ENCODE results near the gene ZNF581. TPM values are rescaled to one million over a fixed set of nuclear protein-coding genes. Genes with fewer than 3 reads are reported as not detected.

The ZNF581 gene
- total RNA-seq, 1 donor, result 25.7 TPM

- H3K4me1 ChIP-seq (ENCODE audit: insufficient read depth, low read length), result peaks cover 9% of the 10 kb centered on the region
- H3K27ac ChIP-seq (ENCODE audit: low read depth, low read length), result no peak overlapping the region
- DNase-seq (ENCODE audit: insufficient read length, low spot score, missing footprints), result no peak
- H3K27me3 ChIP-seq (ENCODE audit: insufficient read depth, low read length), result no peaks in the 10 kb centered on the region
- H3K4me3 ChIP-seq (ENCODE audit: insufficient read depth, low read length), result no peak overlapping the region
- H2AFZ ChIP-seq (ENCODE audit: low read length), result no peak overlapping the region
- H4K20me1 ChIP-seq (ENCODE audit: insufficient read depth, low read length), result peaks cover 86% of the 10 kb centered on the region
- H3K36me3 ChIP-seq (ENCODE audit: insufficient read depth, low read length), result peaks cover 65% of the 10 kb centered on the region
- peaks cover 87% of the 10 kb centered on the region for H3K79me2 ChIP-seq (ENCODE audit: insufficient read depth, low read length)
- H3K9me3 ChIP-seq (ENCODE audit: low read depth, low read length), result no peaks in the 10 kb centered on the region
- TF ChIP-seq CTCF (IDR thresholded peaks at IDR 0.05; ENCODE audit: extremely low read depth, low read depth, low read length), result no peak
- no peak overlapping the region for H3K4me2 ChIP-seq (ENCODE audit: insufficient read depth, low read length)
Observed at GRCh38 chr19:55667511-55667910, 24.1 kb downstream of the ZNF581 start.

GRCh38 chr19:55667958-55668357 is 24.5 kb downstream of the ZNF581 start:
- Histone ChIP-seq H2AFZ (ENCODE audit: low read length) (no peak overlapping the region), H3K9me3 (ENCODE audit: low read depth, low read length) (no peaks in the 10 kb centered on the region), H3K36me3 (ENCODE audit: insufficient read depth, low read length) (peaks cover 61% of the 10 kb centered on the region), H3K27me3 (ENCODE audit: insufficient read depth, low read length) (no peaks in the 10 kb centered on the region), H3K79me2 (ENCODE audit: insufficient read depth, low read length) (peaks cover 85% of the 10 kb centered on the region), H4K20me1 (ENCODE audit: insufficient read depth, low read length) (peaks cover 83% of the 10 kb centered on the region), H3K4me2 (ENCODE audit: insufficient read depth, low read length) (no peak overlapping the region), H3K27ac (ENCODE audit: low read depth, low read length) (no peak overlapping the region), H3K4me1 (ENCODE audit: insufficient read depth, low read length) (peaks cover 10% of the 10 kb centered on the region), H3K4me3 (ENCODE audit: insufficient read depth, low read length) (no peak overlapping the region)
- DNase-seq (ENCODE audit: insufficient read length, low spot score, missing footprints), result no peak
- TF ChIP-seq CTCF (IDR thresholded peaks at IDR 0.05; ENCODE audit: extremely low read depth, low read depth, low read length), result no peak

GRCh38 chr19:55668603-55669348 is 25.3 kb downstream of the ZNF581 start:
- Histone ChIP-seq H3K79me2 (ENCODE audit: insufficient read depth, low read length) (peaks cover 85% of the 10 kb centered on the region), H2AFZ (ENCODE audit: low read length) (no peak overlapping the region), H3K4me3 (ENCODE audit: insufficient read depth, low read length) (no peak overlapping the region), H3K4me2 (ENCODE audit: insufficient read depth, low read length) (no peak overlapping the region), H3K27me3 (ENCODE audit: insufficient read depth, low read length) (no peaks in the 10 kb centered on the region), H3K36me3 (ENCODE audit: insufficient read depth, low read length) (peaks cover 54% of the 10 kb centered on the region), H3K4me1 (ENCODE audit: insufficient read depth, low read length) (peaks cover 10% of the 10 kb centered on the region), H3K9me3 (ENCODE audit: low read depth, low read length) (no peaks in the 10 kb centered on the region), H3K27ac (ENCODE audit: low read depth, low read length) (no peak overlapping the region), H4K20me1 (ENCODE audit: insufficient read depth, low read length) (peaks cover 83% of the 10 kb centered on the region)
- TF ChIP-seq CTCF (IDR thresholded peaks at IDR 0.05; ENCODE audit: extremely low read depth, low read depth, low read length), result no peak
- DNase-seq (ENCODE audit: insufficient read length, low spot score, missing footprints), result no peak

GRCh38 chr19:55669418-55670279 is 26.2 kb downstream of the ZNF581 start:
- no peak for TF ChIP-seq CTCF (IDR thresholded peaks at IDR 0.05; ENCODE audit: extremely low read depth, low read depth, low read length)
- no peak for DNase-seq (ENCODE audit: insufficient read length, low spot score, missing footprints)
- Histone ChIP-seq H3K27me3 (ENCODE audit: insufficient read depth, low read length) (no peaks in the 10 kb centered on the region), H3K27ac (ENCODE audit: low read depth, low read length) (no peak overlapping the region), H3K4me1 (ENCODE audit: insufficient read depth, low read length) (peaks cover 14% of the 10 kb centered on the region), H3K36me3 (ENCODE audit: insufficient read depth, low read length) (peaks cover 46% of the 10 kb centered on the region), H3K4me2 (ENCODE audit: insufficient read depth, low read length) (no peak overlapping the region), H4K20me1 (ENCODE audit: insufficient read depth, low read length) (peaks cover 75% of the 10 kb centered on the region), H2AFZ (ENCODE audit: low read length) (no peak overlapping the region), H3K9me3 (ENCODE audit: low read depth, low read length) (no peaks in the 10 kb centered on the region), H3K4me3 (ENCODE audit: insufficient read depth, low read length) (no peak overlapping the region), H3K79me2 (ENCODE audit: insufficient read depth, low read length) (peaks cover 83% of the 10 kb centered on the region)

Measured in osteoblast (primary cell).